ENCODE results near the gene HS3ST5.

HS3ST5 gene

GRCh38 chr6:114138577-114139248, 204.1 kb downstream of the HS3ST5 start:
- H3K36me3 Mint-ChIP-seq: no peaks in the 10 kb centered on the region
- H3K4me1 Mint-ChIP-seq: no peaks in the 10 kb centered on the region
- H3K9me3 Mint-ChIP-seq: no peaks in the 10 kb centered on the region
- no peak overlapping the region for H3K4me3 Mint-ChIP-seq
- no peak overlapping the region for H3K27ac Mint-ChIP-seq
- peaks cover 7% of the 10 kb centered on the region for H3K27me3 Mint-ChIP-seq

GRCh38 chr6:114135363-114135971, 207.4 kb downstream of the HS3ST5 start:
- Mint-ChIP-seq H3K36me3 (no peaks in the 10 kb centered on the region), H3K27ac (no peak overlapping the region), H3K4me1 (no peaks in the 10 kb centered on the region), H3K27me3 (peaks cover 2% of the 10 kb centered on the region), H3K9me3 (no peaks in the 10 kb centered on the region), H3K4me3 (no peak overlapping the region)

GRCh38 chr6:114133816-114134215, 209.0 kb downstream of the HS3ST5 start:
- Mint-ChIP-seq H3K4me1 (no peaks in the 10 kb centered on the region), H3K27me3 (peaks cover 2% of the 10 kb centered on the region), H3K36me3 (no peaks in the 10 kb centered on the region), H3K27ac (no peak overlapping the region), H3K9me3 (no peaks in the 10 kb centered on the region), H3K4me3 (no peak overlapping the region)

DNA sequence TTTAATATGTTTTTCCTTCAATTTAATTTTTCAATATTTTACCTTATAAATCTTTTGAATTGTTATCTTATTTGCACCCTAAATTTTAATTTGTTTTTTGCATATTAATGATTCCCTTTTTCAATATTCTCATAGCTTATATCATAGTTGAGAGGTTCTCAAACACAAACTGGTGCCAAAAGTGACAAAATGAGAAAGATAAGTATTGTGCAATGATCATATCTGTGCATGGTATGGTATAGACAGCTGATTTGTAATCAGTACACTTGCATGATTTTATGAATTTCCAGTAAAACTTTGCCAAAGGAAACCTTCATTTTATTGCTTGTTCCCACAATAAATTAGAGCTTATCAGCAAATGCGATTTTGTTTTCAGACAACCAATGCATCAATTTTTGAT, 210.9 kb downstream of the HS3ST5 start:
- Mint-ChIP-seq H3K9me3 (no peaks in the 10 kb centered on the region), H3K4me3 (no peak overlapping the region)

DNA sequence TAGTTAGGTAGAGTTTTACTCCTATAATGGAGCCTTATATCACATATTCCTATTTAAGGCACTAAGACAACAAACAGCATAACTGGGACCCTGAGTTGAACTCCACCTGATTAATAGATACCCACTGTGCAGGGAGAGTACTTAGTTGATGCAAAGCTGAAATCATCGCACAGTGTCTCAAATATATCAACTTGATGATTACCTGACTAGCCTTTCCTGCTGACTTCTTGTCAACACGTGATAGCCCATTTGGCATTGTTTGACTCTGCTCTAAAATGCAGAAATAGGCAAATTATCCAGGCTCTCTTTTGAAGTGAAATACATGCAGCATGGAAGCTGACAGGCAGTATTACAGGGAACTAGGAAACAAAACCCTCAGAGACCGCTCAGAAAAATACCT, 217.2 kb downstream of the HS3ST5 start:
- Mint-ChIP-seq H3K4me3 (no peak overlapping the region), H3K27me3 (peaks cover 10% of the 10 kb centered on the region), H3K4me1 (no peaks in the 10 kb centered on the region), H3K27ac (no peak overlapping the region), H3K9me3 (no peaks in the 10 kb centered on the region), H3K36me3 (no peaks in the 10 kb centered on the region)

More for the DNA sequence above, 210.9 kb downstream of the HS3ST5 start:
- Mint-ChIP-seq H3K27me3 (peaks cover 2% of the 10 kb centered on the region), H3K36me3 (no peaks in the 10 kb centered on the region), H3K4me1 (no peaks in the 10 kb centered on the region), H3K27ac (no peak overlapping the region)

DNA sequence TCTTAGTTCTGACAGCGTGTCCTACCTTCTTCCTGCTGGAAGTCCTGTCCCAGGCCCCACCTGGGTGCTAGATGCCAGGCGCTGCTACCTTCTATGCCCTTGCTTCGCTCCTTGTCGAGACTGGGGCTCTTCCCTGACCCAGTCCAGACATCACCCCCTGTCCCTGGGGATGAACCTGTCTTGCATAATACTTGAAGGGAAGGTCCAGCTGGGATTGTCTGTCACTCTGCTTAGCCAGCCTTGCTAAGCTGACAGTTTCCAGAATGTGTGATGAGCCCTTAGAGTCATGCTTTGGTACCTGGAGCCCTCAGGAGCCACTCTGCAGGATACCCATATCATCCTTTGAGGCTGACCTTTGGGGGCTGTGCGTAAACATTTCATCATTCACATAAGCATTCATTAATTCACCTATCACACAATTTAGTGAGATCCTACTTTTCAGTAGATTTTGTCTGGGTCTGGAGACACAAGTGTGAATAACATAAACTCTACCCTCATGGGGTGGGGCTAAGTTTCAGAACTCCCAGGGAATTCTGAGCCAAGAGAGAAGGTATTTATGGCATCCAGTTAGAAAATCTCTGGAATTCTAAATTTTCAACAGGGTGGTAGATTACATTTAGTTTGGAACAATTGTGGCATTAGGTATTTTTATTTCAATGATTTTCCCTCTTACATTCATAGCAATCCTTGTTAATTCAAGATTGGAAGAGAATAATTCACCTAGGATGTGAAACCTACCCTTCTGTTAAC, 220.7 kb downstream of the HS3ST5 start:
- Mint-ChIP-seq H3K27me3 (peaks cover 14% of the 10 kb centered on the region), H3K9me3 (no peaks in the 10 kb centered on the region), H3K36me3 (no peaks in the 10 kb centered on the region), H3K27ac (no peak overlapping the region), H3K4me3 (no peak overlapping the region), H3K4me1 (no peaks in the 10 kb centered on the region)

- Mint-ChIP-seq H3K27me3 (peaks cover 12% of the 10 kb centered on the region), H3K4me3 (no peak overlapping the region), H3K36me3 (no peaks in the 10 kb centered on the region), H3K9me3 (no peaks in the 10 kb centered on the region), H3K27ac (no peak overlapping the region), H3K4me1 (no peaks in the 10 kb centered on the region)
Observed at GRCh38 chr6:114119056-114119455, 223.8 kb downstream of the HS3ST5 start.

DNA sequence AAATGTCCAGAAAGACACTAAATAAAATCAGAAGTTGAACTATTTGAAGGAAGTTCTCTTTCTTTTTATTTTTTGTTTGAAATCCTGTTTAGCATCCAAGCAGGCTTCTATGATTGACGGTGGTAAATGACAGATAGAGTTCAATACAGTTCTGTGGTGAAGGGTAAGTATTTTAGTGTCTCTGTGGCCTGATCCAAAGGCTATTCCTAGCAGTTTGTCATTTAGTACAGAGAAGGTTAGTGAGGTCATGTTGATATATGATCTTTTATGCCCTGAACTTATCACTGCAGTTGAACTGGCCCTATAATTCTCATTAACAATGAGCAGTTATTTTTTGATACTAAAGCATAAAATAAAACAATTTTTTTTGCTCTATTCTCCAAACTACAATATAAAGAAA, 227.2 kb downstream of the HS3ST5 start:
- H3K27ac Mint-ChIP-seq: no peak overlapping the region
- H3K36me3 Mint-ChIP-seq: no peaks in the 10 kb centered on the region
- H3K4me1 Mint-ChIP-seq: no peaks in the 10 kb centered on the region
- peaks cover 4% of the 10 kb centered on the region for H3K9me3 Mint-ChIP-seq
- no peak overlapping the region for H3K4me3 Mint-ChIP-seq
- H3K27me3 Mint-ChIP-seq: peaks cover 8% of the 10 kb centered on the region

- no peaks in the 10 kb centered on the region for H3K36me3 Mint-ChIP-seq
- peaks cover 2% of the 10 kb centered on the region for H3K9me3 Mint-ChIP-seq
- H3K4me3 Mint-ChIP-seq: no peak overlapping the region
- no peak overlapping the region for H3K27ac Mint-ChIP-seq
- peaks cover 4% of the 10 kb centered on the region for H3K27me3 Mint-ChIP-seq
- H3K4me1 Mint-ChIP-seq: no peaks in the 10 kb centered on the region
Observed at GRCh38 chr6:114108119-114109002, 234.5 kb downstream of the HS3ST5 start.

- no peaks in the 10 kb centered on the region for H3K9me3 Mint-ChIP-seq
- peaks cover 1% of the 10 kb centered on the region for H3K27me3 Mint-ChIP-seq
Observed at GRCh38 chr6:114106020-114106419, 236.8 kb downstream of the HS3ST5 start.

GRCh38 chr6:114101255-114101654, 241.6 kb downstream of the HS3ST5 start:
- Mint-ChIP-seq H3K36me3 (no peaks in the 10 kb centered on the region), H3K4me3 (no peak overlapping the region), H3K4me1 (no peaks in the 10 kb centered on the region), H3K27me3 (peaks cover 2% of the 10 kb centered on the region), H3K9me3 (no peaks in the 10 kb centered on the region), H3K27ac (no peak overlapping the region)

More at GRCh38 chr6:114106020-114106419, 236.8 kb downstream of the HS3ST5 start:
- Mint-ChIP-seq H3K4me3 (no peak overlapping the region), H3K27ac (no peak overlapping the region), H3K36me3 (no peaks in the 10 kb centered on the region), H3K4me1 (no peaks in the 10 kb centered on the region)

- H3K9me3 Mint-ChIP-seq: no peaks in the 10 kb centered on the region
- H3K36me3 Mint-ChIP-seq: no peaks in the 10 kb centered on the region
- no peak overlapping the region for H3K27ac Mint-ChIP-seq
- H3K4me3 Mint-ChIP-seq: no peak overlapping the region
- peaks cover 2% of the 10 kb centered on the region for H3K27me3 Mint-ChIP-seq
- H3K4me1 Mint-ChIP-seq: no peaks in the 10 kb centered on the region
Observed at GRCh38 chr6:114100215-114100994, 242.4 kb downstream of the HS3ST5 start.

- Mint-ChIP-seq H3K27me3 (peaks cover 2% of the 10 kb centered on the region), H3K4me1 (no peaks in the 10 kb centered on the region), H3K36me3 (no peaks in the 10 kb centered on the region), H3K27ac (no peak overlapping the region), H3K9me3 (no peaks in the 10 kb centered on the region), H3K4me3 (no peak overlapping the region)
Observed at GRCh38 chr6:114096561-114097172, 246.2 kb downstream of the HS3ST5 start.

- Mint-ChIP-seq H3K9me3 (no peaks in the 10 kb centered on the region), H3K27ac (no peak overlapping the region), H3K36me3 (no peaks in the 10 kb centered on the region), H3K27me3 (peaks cover 3% of the 10 kb centered on the region), H3K4me3 (no peak overlapping the region), H3K4me1 (no peaks in the 10 kb centered on the region)
Observed at GRCh38 chr6:114092943-114093342, 249.9 kb downstream of the HS3ST5 start.
